ENCODE data around the gene PCP4L1.

GRCh38 chr1:161244888-161245287 lies 13.7 kb upstream of the PCP4L1 start:
- TF ChIP-seq CTCF (conservative IDR thresholded peaks at IDR 0.05 in 1 of 2, IDR thresholded peaks at IDR 0.05 in 1 of 2; ENCODE audit: low read depth in 1 of 2, low read length in 2 of 2) (no peak), EZH2 (IDR thresholded peaks at IDR 0.05; ENCODE audit: low read length, missing control alignments) (no peak)
